Stimulated activated CD8-positive, alpha-beta memory T cell treated with anti-CD3 and anti-CD28 coated beads, Interleukin-15, amount 100 ng/mL, for 4 hours (primary cell): ENCODE results near the gene RBBP4.
"Not testable (repeated sequence)": the region's sequence is repeated elsewhere in the genome, so short reads cannot be mapped to it uniquely, and the experiment has no call there.

Experiments used
- DNase-seq, 2 donors: peaks; one replicate each; pipeline ENCODE4 v3.0.0-alpha.2; 2020; ENCODE audit warnings: low read depth in 2 of 2

RBBP4 gene

DNA sequence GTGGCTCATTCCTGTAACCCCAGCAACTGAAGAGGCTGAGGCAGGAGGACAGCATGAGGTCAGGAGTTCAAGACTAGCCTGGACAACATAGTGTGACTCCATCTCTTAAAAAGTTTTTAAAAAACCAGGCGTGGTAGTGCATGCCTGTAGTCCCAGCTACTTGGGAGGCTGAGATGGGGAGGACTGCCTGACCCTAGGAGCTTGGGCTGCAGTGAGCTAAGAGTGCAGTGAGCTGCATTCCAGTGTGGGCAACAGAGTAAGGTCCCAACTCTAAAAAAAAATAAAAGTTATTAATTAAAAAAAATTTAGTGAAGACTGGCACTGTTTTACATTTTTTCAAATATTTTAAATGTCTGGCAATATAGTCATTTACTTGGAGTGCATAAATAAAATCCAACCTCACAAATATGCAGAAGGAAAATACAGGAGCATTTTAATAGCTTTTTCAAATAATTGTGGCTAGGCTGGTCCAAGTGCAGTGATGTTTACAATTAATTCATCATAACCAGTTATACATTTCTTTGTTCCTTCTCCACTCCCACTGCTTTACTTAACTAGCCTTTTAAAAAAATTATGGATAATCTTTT, 11.4 kb upstream of the RBBP4 start:
- no peak for DNase-seq

DNA sequence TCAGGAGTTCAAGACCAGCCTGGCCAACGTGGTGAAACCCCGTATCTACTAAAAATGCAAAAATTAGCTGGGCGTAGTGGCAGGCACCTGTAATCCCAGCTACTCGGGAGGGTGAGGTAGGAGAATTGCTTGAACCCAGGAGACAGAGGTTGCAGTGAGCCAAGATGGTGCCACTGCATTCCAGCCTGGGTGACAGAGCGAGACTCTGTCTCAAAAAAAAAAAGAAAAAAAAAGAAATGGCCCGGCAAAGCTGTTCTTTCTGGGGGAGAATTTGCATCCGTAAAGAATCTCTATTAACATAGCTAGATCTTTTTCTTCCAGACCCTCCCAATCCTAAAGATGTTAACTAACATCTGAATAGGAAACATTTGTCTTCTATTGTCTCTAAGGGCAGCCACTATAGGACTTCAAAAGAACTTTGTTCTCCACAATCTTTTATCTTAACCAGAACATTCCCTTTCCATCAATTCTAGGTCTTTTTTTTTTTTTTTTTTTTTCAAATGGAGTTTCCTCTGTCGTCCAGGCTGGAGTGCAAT, 8.6 kb upstream of the RBBP4 start:
- DNase-seq, result not testable (repeated sequence)

DNA sequence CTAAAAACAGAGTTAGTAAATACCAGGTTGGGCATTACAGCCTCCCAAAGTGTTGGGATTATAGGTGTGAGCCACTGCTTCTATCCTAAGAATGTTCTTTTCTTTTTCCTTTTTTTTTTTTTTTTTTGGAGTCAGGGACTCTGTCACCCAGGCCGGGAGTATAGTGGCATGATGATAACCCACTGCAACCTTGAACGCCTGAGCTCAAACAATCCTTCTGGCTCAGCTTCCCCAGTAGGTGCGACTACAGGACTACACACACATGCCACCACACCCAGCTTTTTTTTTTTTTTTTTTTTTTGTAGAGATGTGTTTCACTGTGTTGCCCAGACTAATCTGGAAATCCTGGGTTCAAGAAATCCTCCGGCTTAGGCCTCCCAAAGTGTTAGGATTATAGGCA, 6.6 kb upstream of the RBBP4 start:
- DNase-seq, result no peak

DNA sequence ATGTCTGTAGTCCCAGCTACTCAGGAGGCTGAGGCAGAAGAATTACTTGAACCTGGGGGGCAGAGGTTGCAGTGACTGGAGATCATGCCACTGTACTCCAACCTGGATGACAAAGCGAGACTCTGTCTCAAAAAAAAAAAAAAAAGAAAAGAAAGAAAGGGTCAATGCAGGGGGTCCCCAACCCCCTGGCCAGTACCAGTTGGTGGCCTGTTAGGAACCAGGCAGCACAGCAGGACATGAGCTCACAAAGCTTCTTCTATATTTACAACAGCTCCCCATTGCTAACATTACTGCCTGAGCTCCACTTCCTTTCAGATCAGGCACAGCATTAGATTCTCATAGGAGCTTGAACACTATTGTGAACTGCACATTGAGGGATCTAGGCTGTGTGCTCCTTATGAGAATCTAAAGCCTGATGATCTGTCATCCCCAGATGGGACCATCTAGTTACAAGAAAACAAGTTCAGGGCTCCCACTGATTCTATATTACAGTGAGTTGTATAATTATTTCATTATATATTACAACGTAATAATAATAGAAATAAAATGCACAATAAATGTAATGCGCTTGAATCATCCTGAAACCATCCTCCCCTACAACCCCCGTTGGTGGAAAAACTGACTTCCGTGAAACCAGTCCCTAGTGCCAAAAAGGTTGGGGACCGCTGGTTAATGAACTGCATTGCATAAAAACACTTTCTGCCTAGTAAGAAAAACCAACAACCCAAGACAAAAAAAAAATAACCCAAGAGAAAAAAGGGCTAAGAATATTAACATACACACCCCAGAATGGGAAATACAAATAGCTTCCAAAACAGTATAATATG, 3.5 kb upstream of the RBBP4 start:
- peak in 1 of 2 donors; percentile 6 for DNase-seq

DNA sequence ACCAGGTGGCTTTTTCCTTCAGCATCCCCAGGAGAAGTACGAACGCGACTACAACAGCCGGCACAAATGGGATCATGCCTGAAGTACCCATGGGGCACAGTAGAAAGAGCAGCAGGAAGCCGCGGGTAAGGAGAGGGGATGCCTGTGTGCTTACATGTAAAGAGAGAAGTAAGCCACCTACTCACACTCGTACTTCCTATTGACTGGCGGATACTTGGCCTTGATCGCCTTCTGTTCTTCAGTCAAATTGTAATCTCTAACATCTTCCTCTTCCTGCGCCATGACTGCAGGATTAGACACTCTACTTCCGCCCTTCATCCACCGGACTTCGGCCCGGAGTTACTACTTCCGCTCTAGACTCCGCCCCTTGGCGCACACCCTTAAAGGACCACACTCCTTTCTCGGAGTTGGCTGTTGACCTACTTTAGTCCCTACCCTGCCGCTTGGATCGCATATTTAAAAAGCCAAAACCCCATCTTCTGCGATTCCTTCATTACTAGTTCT, 708 bp upstream of the RBBP4 start, which contains the start of gene ZBTB8OS:
ZBTB8OS (minus strand) TSS at position 303 of the 504 bp plus-strand sequence; CDS start at position 282, 21 bp downstream.
- DNase-seq, result peak; percentile 68 to 82

DNA sequence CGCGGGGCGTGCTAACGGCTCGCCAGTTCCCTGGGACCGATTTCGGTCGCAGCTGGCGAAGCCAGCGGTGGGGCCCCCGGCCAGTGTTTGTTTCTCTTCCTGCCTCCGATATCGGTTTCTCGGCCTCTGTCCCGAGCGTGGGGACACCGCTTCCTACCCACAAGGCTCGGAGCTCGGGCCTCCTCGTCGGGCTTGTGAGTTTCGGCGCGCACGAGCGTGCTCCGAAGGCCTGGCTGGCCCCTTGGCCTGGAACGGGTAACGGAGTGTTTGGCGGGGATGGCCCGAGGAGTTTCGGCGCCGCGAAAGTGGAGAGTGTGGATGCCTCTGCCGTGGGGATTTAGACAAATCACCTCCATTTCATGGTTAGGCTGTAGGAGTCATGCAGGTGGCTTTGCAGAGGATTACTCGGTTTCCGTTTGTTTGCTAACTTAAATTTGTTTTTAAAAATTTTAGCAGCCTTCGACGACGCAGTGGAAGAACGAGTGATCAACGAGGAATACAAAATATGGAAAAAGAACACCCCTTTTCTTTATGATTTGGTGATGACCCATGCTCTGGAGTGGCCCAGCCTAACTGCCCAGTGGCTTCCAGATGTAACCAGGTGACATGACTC, 559 bp downstream of the RBBP4 start:
- no peak for DNase-seq

DNA sequence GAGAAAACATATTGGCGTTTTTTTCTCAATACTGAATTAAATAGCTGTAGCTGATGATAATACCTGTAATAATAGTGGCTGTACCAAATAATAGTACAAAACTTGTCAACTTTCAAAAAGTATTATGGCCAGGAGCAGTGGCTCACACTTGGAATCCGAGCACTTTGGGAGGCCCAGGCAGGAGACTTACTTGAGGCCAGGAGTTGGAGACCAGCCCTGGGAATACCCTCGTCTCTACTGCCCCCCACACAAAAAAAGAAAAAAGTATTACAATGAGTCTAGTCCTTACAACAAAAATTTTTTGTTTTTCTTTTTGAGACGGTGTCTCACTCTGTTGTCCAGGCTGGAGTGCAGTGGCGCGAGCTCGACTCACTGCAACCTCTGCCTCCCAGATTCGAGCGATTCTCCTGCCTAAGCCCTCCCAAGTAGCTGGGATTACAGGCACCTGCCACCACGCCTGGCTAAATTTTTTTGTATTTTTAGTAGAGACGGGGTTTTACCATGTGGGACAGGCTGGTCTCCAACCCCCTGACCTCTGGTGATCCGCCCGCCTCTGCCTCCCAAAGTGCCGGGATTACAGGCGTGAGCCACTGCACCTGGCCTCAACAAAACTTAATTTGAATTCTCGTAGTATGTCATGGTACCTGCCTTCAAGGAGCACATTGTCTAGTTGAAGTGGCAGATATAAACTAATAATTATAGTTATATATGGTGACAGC, 1.4 kb downstream of the RBBP4 start:
- no peak for DNase-seq

DNA sequence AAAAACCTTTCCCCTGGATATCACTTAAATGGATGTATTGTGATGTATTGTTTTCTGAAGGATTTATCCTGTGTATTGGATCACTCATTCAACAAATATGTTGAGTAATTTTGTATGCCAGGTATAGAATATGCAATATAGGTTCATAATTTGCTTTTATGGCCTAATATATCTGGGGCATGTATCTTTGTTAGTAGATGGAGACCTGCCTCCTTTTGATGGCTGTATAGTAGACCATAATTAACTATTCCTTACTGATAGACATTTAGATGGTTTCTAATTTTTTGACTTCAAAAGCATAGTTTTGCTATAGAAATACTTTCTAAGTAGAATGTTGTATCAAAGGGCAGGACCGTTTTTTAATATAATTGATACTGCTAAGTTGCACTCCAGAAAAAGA, 8.6 kb downstream of the RBBP4 start:
- DNase-seq, result no peak

DNA sequence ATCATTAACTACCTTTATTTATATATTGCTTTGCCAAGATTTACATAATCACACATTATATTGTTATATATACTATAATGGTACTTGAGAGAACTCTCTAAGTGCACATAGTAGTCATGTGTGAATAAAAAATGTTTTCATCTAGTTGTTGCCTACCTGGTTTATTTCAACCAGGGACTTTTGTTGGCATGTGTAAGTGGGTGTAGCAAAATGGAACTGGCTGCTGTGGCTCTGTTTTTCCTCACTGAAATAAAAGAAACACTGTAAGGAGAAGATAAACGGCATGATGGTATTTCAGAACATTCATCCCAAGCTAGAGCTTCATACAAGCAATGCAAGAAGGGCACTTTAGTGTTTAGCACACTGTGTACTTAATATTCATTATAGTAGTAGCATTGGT, 14.9 kb downstream of the RBBP4 start:
- no peak for DNase-seq

DNA sequence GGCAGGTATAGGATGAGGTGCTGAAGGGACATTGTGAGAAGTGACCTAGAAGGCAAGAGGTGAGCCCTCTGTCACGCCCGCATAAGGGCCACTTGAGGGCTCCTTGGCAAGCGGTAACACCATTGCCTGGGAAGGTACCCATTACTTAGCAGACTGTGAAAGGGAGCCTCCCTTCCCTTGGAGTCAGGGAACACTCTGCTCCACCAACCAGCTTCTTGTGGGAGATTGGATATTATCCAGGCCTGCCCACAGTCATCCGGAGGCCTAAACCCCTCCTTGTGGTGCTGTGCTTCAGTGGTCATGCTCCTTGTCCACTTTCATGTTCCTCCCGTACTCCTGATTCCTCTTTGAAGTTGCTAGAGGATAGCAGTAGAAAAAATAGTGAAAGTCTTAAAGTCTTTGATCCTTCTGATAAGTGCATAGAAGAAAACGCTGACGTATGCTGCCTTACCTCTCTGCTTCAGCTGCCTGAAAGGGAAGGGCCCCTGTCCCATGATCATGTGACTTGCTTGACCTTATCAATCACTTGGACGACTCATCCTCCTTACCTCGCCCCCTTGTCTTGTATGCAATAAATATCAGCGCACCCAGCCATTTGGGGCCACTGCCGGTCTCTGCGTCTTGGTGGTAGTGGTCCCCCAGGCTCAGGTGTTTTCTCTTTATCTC, 16.0 kb downstream of the RBBP4 start:
- DNase-seq, result no peak

DNA sequence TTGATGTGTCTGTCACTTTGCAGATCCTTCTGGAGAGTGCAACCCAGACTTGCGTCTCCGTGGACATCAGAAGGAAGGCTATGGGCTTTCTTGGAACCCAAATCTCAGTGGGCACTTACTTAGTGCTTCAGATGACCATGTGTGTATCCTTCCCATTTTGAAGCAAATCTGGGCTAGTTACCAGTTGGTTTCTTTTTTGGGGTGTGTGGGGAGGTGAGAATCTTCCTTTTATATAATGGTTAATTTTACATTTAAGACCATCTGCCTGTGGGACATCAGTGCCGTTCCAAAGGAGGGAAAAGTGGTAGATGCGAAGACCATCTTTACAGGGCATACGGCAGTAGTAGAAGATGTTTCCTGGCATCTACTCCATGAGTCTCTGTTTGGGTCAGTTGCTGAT, 17.7 kb downstream of the RBBP4 start:
- DNase-seq, result not testable (repeated sequence)

DNA sequence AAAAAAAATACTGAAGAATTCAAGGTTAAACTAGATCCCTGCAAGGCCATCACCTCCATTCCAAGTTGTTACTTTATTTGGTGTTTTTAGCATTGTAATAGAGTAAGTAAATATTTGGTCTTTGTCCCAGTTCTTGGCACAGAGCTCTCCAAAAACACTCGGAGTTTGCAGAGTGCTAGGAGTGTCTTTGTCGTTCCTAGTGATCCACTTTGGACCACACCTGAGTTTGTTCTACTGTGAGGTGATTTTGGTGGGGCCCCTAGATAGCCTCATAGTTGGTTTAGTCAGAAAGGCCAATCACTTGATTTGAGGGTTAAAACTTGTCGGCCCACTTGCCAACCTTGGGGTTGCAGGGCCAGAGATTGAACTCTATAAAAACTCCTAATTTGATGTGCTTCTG, 25.9 kb downstream of the RBBP4 start:
- no peak for DNase-seq

DNA sequence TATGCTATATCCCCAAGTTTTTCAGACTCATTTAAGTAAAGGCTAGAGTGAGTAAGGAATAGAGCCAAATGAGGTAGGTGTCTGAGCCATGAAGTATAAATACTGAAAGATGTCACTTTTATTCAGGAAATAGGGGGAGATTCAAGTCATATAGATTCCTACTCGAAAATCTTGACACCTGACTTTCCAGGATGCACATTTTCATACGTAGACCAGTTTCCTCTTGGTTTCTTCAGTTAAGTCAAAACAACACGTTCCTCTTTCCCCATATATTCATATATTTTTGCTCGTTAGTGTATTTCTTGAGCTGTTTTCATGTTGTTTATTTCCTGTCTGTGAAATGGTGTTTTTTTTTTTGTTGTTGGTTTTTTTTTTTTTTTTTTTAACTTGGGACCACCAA, 29.0 kb downstream of the RBBP4 start:
- DNase-seq, result not testable (repeated sequence)

DNA sequence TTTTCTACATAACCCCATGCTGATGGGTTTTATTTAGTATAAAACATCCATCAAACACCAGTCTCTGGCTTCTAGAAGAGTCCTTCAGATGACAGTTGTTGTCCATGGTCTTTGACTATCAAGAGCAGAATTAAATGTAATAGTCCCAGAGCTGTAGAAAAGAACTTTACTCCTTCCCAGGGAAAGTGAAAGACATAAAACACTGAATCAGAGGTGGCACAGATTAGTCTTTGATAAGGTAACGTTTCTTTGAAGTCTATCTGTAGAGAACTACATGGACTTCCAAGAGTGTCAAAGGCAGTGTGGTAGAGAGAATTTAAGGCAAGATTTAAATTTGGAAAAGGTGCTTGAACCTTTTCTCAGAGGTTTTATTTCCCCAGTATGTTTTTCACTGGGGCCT, 29.6 kb downstream of the RBBP4 start:
- DNase-seq, result no peak

DNA sequence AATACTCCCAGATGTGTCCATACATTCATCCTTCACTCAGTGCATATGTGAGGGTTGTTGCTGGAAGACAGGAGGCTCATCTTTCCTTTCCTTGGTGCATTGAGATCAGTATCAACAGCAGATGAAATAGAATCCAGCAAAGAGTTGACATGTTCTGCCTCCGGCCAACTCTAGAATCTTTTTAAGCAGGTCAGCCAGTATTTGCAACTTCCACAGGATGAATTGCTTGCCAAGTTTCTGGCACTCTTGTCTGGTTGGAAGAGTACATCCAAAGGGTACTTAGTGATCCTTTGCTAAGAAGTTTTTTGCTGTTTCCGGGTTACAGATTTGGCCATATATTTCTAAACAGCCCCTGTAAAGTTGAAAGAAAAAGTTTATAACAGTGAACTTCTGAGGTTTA, 30.5 kb downstream of the RBBP4 start:
- no peak for DNase-seq

DNA sequence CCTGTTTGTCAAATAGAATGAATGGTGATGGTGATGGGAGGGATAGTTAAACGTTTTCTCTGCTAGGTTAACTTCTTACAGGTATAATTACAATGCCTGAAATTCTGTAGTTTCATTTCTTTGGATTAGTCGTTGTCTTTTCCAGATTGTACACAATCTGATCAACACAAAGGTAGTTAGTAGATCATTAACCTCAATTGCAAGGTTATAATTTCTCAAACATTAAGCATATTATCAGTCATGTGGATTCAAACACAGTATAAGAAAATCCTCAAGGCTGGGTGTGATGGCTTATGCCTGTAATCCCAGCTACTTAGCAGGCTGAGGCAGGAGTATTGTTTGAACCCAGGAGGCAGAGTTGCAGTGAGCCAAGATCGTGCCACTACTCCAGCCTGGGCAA, 31.0 kb downstream of the RBBP4 start:
- DNase-seq, result no peak

DNA sequence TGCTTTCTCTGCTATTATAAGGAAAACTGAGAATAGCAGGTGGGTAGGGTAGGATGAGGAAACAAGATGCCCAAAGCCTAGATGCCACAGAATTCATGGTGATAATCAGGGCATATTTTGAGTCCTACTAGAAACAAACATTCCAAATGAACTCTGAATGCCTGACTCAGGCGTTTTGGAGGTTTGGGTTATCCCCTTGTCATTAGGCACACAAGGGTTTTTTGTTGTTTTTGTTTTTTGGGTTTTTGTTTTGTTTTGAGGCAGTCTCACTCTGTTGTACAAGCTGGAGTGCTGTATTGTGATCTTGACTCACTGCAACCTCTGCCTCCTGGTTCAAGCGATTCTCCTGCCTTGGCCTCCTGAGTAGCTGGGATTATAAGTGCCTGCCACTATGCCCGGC, 32.4 kb downstream of the RBBP4 start:
- DNase-seq, result no peak

DNA sequence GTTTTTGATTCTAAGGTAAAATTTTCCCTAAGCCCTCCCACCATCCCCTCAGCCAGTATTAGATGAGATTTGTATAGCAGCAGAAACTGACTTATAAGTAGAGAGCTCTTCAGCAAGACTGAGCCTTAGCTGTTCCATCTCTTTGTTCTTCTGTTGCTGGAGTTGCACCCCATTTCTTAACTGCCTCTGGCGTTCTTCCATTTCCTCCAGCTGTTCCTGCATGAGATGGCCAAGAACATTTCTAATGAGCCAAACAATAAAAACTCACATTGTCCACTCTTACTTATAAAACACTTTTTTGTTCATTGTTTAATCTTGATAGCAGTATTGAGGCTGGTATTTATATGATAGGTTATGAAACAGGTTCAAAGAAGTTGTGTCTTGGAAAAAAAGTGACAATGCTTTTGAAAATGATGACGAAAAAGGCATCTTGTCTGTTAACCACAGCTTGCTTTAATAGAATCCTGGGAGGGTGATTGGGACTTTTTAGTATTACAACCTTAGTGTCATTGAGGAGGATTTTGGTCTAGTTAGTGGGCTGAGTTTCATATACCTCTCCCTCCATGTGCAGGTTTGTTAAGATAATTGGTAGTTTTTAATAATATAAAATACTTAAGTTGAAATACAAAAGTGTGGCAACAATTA, 33.3 kb downstream of the RBBP4 start:
- no peak for DNase-seq

DNA sequence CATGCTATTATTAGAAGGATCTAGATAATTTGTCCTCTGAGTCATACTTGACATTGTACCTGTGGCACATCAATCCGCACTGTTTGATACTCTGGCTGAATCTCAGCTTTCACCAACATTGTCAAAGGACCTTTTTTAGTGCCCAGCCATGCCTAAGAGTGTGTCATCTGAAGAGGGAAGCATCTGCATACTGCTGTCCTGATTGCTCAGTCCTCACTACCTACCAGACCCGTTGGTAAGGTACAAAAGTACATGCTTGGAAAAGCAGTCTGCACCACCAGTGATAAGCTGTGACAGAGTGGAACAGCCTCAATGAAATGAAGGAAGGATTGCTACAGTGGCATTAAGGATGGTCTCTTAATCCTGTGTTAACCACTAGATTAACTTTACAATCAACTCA, 34.5 kb downstream of the RBBP4 start:
- no peak for DNase-seq

DNA sequence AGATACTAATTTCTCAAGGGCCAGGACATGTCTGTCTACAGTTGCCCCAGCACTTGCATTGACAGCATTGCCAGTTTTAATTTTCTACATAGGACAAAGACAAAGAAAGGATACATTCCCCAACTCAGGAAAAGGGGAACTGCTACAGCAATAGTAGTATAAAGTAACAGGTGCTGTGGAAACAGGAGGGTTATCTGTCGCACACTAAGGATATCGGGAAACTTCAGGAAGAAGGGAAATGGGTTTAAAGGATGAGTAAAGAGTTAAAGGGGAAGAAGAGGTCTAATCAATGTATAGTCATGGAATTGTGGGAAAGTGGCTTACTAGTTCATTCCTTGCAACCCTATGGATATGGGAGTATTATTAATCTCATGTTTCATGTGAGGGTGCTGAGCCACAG, 35.4 kb downstream of the RBBP4 start:
- DNase-seq, result no peak
